Activated T-cell treated with anti-CD3 and anti-CD28 coated beads for 48 hours (primary cell): Measurements from ENCODE around the gene UTP14A.
"Not testable (repeated sequence)": the region's sequence is repeated elsewhere in the genome, so short reads cannot be mapped to it uniquely, and the experiment has no call there.

Source experiments
- DNase-seq: peaks from one replicate; pipeline ENCODE4 v3.0.0-alpha.2; 2020; ENCODE audit warnings: low read depth

The UTP14A gene, protein sequence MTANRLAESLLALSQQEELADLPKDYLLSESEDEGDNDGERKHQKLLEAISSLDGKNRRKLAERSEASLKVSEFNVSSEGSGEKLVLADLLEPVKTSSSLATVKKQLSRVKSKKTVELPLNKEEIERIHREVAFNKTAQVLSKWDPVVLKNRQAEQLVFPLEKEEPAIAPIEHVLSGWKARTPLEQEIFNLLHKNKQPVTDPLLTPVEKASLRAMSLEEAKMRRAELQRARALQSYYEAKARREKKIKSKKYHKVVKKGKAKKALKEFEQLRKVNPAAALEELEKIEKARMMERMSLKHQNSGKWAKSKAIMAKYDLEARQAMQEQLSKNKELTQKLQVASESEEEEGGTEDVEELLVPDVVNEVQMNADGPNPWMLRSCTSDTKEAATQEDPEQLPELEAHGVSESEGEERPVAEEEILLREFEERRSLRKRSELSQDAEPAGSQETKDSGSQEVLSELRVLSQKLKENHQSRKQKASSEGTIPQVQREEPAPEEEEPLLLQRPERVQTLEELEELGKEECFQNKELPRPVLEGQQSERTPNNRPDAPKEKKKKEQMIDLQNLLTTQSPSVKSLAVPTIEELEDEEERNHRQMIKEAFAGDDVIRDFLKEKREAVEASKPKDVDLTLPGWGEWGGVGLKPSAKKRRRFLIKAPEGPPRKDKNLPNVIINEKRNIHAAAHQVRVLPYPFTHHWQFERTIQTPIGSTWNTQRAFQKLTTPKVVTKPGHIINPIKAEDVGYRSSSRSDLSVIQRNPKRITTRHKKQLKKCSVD

DNA sequence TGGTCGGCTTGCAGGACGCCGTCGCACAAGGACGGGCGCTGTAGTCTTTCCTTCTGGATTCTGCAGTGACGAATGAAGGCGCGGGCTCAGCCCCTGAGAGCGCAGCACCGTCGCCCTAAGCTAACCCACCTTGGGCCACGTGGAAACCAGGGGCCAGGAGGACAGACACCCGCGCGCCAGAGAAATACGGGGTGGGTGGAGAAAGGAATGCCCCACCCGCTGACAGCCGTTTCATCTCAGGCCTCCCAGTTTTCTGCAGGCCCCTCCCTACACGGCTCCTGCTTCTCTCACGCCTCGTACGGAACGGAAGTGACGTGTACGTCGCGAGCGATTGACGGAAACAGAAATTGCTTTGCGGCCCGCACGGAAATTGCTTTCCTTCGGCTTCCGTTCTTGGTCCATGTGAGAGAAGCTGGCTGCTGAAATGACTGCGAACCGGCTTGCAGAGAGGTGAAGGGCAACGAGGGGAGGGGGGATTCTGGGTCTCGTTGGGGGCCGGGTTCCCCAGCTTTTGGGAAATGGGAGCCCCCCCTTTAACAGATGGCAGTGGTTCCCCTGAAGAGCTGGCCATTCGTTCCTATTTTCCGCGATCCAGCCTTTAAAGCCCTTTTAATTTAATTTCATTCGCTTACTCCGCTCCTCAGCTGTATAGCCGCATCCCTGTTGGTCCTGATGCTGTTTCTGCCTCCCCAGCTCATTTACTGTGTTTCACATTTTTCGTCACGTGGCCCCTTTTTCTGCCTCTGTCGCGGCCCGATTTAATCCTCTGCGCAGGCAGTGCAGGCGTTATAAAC, at the start of gene UTP14A:
Gene UTP14A (plus strand): TSS at position 378 of the 794 bp plus-strand sequence. CDS start 47 bp downstream, at position 425.
- DNase-seq, result peak; percentile 76

GRCh38 chrX:129859134-129859533, 46.8 kb upstream of the UTP14A start:
- DNase-seq, result not testable (repeated sequence)

- DNase-seq, result not testable (repeated sequence)
These were observed 39.6 kb upstream of the UTP14A start for GRCh38 chrX:129866321-129866720.

GRCh38 chrX:129872524-129872923, 33.4 kb upstream of the UTP14A start:
- no peak for DNase-seq

DNA sequence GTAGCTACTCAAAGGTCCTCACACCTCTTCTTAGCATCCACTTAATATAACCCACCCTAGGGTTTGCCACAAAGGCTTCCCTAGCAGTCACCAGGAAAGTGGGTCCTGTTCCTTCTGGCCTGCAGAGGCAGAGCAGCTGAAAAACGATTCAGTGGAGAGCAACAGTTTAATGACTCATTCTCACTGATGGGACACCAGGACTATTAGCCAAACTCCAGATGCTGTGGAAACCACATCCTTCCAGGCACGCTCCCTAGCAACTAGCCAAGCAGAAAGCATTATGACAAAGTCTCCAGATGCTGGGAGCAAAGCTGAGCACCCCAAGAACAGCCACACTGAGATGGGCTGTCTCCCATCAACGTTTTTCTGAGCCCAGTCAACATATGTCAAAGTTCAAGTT, 30.3 kb upstream of the UTP14A start:
- DNase-seq, result no peak

DNA sequence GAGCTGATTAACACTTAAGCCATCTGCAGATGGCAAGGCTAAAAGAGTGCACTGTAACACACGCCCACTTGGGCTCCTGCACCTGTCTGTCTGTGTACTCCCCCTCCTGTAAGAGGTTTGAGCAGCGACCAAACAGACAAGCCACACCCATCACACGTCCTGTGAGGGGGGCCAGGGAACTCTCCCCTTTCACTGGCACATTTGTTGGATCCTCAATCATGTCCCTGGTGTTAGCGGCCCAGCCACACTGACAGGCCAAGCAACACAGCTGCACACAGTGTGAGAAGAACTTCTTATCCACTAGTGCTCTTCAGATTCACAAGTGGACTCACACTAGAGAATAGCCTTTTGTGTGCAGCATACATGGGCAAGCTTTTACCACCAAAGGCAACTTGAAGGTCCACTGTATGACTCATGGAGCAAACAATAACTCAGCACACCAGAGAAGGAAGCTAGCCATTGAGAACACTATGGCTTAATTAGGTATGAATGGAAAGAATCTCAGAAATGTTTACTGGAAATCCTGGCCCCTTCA, 29.1 kb upstream of the UTP14A start:
- no peak for DNase-seq

GRCh38 chrX:129877401-129877800, 28.6 kb upstream of the UTP14A start:
- no peak for DNase-seq

DNA sequence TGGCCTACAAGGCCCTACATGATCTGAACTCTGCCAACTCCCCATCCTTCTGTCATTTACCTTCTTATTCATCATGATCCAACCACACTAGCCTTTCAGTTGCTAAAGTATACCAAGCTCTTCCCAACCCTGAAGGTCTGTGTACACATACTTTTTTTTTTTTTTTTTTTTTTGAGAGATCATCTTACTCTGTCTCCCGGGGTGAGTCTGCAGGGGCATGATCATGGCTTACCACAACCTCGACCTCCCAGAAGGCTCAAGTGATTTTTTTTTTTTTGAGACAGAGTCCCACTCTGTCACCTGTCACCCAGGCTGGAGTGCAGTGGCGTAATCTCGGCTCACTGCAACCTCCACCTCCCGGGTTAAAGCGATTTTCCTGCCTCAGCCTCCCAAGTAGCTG, 5.9 kb upstream of the UTP14A start:
- DNase-seq, result no peak

- no peak for DNase-seq
These were observed 2.7 kb downstream of the UTP14A start for GRCh38 chrX:129908636-129909035.

DNA sequence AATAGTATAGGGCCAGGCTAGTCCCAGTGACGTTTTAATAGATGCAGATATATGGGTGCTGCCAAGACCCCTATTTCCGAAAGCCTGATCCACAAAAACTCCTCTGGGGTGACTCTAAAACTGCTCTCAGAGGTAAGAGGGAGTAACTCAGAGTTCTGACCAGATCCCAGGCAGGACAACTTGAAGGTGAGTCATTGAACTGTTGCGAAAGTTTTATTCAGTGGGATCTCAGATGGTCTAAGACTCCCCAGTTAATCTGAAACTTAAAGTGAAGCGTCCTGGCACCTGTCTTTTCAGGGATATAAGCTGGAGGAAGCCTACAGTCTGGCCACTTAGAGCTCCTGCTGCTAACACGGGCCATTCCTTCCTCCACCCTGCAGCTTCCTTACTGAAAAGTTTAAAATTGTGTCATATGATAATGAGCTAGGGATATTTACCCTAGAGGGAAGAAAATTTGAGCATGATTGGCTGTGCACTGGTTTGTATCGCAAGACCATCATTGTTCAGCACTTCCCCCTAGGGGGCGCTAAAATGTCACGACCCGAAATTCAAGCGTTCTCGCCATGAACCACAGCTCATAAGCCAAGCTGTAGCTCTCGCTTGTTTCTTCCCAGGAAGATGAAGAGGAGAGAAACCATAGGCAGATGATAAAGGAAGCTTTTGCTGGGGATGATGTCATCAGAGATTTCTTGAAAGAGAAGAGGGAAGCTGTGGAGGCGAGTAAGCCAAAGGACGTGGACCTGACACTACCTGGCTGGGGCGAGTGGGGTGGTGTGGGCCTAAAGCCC, 19.5 kb downstream of the UTP14A start:
- peak; percentile 40 for DNase-seq

- no peak for DNase-seq
These were observed 25.0 kb downstream of the UTP14A start for GRCh38 chrX:129930941-129931410.

DNA sequence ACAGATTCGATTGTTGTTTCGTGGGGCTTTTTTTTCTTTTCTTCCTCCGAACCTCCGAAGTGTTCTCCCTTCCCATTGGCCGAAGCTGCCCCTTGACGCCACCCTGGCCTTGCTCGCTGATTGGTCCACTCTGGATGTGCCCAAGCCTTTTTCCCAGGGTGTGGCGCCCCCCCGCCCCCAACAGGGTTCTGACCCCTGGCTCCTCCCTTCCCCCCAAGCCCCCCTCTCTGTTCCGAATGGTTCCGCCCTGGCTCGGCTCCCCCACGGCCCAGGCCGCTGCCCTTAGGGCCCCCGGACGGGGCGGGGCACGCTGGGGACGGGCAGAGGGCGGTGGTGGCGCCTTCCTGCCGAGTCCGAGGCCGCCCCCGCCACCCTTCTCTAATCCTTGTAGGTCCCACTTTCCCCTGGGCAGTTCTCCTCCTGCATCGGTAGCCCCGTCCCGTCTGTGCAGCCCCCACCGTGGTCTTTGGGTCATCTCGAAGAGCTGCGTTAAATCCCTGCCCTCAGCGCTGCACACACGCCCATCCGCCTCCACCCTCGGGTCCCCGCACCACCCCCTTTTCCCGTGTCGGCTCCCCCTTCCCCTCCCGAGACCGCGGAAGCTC, 25.5 kb downstream of the UTP14A start:
- peak; percentile 39 for DNase-seq

- peak; percentile 63 for DNase-seq
These were observed 26.3 kb downstream of the UTP14A start for GRCh38 chrX:129932016-129932820.

DNA sequence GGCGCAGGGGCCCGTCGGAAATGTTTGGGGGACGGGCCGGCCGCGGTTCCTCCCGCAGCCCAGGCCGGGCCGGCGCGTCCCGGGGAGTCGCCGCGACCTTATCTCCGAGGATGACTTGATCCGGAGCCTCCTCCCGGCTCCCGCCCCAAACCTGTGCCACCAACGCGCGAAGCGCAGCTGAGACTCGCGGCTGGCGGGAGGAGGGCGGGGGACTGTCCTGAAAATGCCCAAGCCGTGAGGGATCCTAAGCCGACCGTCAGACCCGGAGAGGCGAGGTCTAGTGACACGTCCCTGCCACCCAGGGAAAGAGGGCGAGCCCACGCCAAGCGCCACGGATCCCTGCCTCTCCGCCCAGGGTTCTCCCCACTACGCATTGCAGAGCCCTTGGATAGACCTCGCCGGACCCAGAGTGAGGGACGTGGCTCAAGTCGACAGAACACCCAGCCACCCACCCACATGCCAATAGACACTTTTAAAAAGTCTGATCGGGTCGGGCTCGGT, 26.9 kb downstream of the UTP14A start:
- peak; percentile 4 for DNase-seq

- DNase-seq, result no peak
These were observed 27.7 kb downstream of the UTP14A start for GRCh38 chrX:129933700-129934099.

DNA sequence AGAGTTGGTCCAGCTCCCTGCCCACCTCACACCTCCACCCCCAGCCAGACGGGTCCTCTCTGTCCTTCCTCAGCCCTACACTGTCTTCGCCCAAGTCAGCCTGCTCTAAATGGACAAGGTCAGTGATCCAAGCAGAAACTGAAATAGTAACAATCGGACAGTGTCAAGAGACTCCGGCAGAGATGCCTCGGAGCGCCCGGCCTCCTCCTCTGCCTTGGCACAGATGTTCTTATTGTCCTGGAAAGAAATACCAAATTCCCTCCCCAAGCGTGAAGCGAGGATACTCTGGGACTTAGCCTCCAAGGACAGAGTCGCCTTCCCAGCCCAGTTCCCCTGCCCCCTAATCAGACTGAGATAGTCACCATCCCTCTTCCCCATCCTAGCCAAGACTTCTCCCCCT, 28.5 kb downstream of the UTP14A start:
- no peak for DNase-seq

GRCh38 chrX:129934952-129935351, 29.0 kb downstream of the UTP14A start:
- DNase-seq, result no peak

DNA sequence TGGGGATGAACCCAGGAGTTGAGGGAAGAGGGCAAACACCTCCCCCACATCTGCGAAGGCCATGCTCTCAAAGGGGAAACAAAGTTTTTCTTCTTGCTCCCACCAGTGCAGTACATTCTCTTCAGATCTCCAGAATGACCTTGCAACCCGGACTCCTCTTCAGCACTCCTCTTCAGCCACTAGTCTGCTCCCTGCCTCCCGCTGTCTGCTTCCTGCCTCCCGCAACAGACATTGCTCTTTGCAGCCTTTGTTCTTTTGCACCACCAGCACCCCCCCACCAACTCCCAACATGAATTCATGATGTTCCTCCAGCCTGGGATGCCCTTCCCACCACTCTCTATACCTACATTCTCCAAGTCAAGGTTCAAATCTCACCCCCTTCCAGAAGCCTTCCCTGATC, 32.1 kb downstream of the UTP14A start:
- DNase-seq, result no peak

GRCh38 chrX:129939986-129940385, 34.0 kb downstream of the UTP14A start:
- DNase-seq, result no peak

GRCh38 chrX:129940721-129941120, 34.8 kb downstream of the UTP14A start:
- DNase-seq, result no peak
